Spleen (tissue), 11 donors: ENCODE data around the gene GUK1. TPM values are rescaled to one million over a fixed set of nuclear protein-coding genes. Genes with fewer than 3 reads are reported as not detected.
A peak's percentile ranks its signal among the peaks of the same experiment; 100 is the strongest.

Experiments used
- DNase-seq: peaks from one replicate; pipeline ENCODE4 v3.0.0-alpha.2; 2020
- H3K27ac ChIP-seq, 8 donors: fragments of 200-600 bp; sonication (generic) in 7 of 8; 1 replicate in 4 of 8; 2 replicates in 4 of 8; pipeline versions ENCODE4 v1.5.0 to v1.8.0; 2016 to 2021; ENCODE audit warnings: inconsistent platforms in 4 of 8, mild to moderate bottlenecking in 4 of 8, moderate library complexity in 1 of 8
- H3K27me3 ChIP-seq, 7 donors: fragments of 200-600 bp; sonication (generic) in 6 of 7; replicated peaks in 1 of 7; 1 replicate in 4 of 7; 2 replicates in 3 of 7; pipeline versions ENCODE4 v1.5.0 to v1.8.0; 2016 to 2021; ENCODE audit warnings: inconsistent platforms in 3 of 7, mild to moderate bottlenecking in 1 of 7
- H3K36me3 ChIP-seq, 6 donors: fragments of 200-600 bp; sonication (generic) in 5 of 6; 1 replicate in 4 of 6; 2 replicates in 2 of 6; pipeline versions ENCODE4 v1.5.0 to v1.8.0; 2016 to 2021; ENCODE audit warnings: inconsistent platforms in 2 of 6
- H3K4me1 ChIP-seq, 6 donors: fragments of 200-600 bp; sonication (generic) in 5 of 6; 1 replicate in 3 of 6; 2 replicates in 3 of 6; pipeline versions ENCODE4 v1.5.0 to v1.8.0; 2016 to 2021; ENCODE audit warnings: inconsistent platforms in 3 of 6
- H3K4me3 ChIP-seq, 8 donors: fragments of 200-600 bp; sonication (generic) in 7 of 8; 1 replicate in 4 of 8; 2 replicates in 4 of 8; pipeline versions ENCODE4 v1.5.0 to v1.8.0; 2016 to 2021; ENCODE audit warnings: inconsistent platforms in 4 of 8, mild to moderate bottlenecking in 4 of 8, moderate library complexity in 2 of 8
- H3K9me3 ChIP-seq, 8 donors: fragments of 200-600 bp; sonication (generic) in 7 of 8; 1 replicate in 4 of 8; 2 replicates in 4 of 8; pipeline versions ENCODE4 v1.5.0 to v1.8.0; 2016 to 2021; ENCODE audit warnings: inconsistent platforms in 4 of 8
- CTCF ChIP-seq, 11 experiments: fragments of 200-600 bp in 7 of 11; fragments of 450-650 bp in 4 of 11; sonication (generic) in 4 of 11; IDR thresholded peaks in 8 of 11; conservative IDR thresholded peaks in 3 of 11; 1 replicate in 7 of 11; 2 replicates in 4 of 11; pipeline versions ENCODE4 v1.4.0 to v1.8.0; 2016 to 2021; ENCODE audit warnings: antibody characterized with exemption in 11 of 11, inconsistent platforms in 4 of 11, mild to moderate bottlenecking in 1 of 11
- POLR2A ChIP-seq, 3 donors: fragments of 450-650 bp; IDR thresholded peaks; one replicate each; pipeline ENCODE4 v1.5.1; 2017; ENCODE audit warnings: antibody characterized with exemption in 3 of 3, mild to moderate bottlenecking in 1 of 3
- POLR2AphosphoS5 ChIP-seq, 3 donors: sonication (generic); formaldehyde crosslinking; IDR thresholded peaks; one replicate each; pipeline ENCODE4 v1.5.1; 2017; ENCODE audit warnings: antibody characterized with exemption in 3 of 3
- WGBS, 5 donors: extraction: QIAGEN DNeasy Blood & Tissue Kit in 3 of 5; methylation state at CpG; one replicate each; pipeline versions ENCODE4 v1.1.5 to v1.1.7; 2013 to 2018; 5-methylcytosine and 5-hydroxymethylcytosine counted together
- intact Hi-C: fragments of 100-400 bp; cut with DNase I; formaldehyde crosslinking; loops from one replicate; pipeline ENCODE4 v1.15.0; 2023; ENCODE audit warnings: low total_unique reads
- polyA plus RNA-seq, 3 donors: library from polyadenylated mRNA; stranded (reverse); fragments of 200-250 nt; gene quantifications; one replicate each; pipeline ENCODE4 v1.2.1, GENCODE V29; 2013
- total RNA-seq, 7 donors: library from RNA; depleted of rRNA in 3 of 7; stranded (reverse); fragments of >200 nt in 3 of 7; fragmentation: NEBNext Ultra II Directional in 4 of 7; extraction: Animal tissue kit (Norgen Biotek cat#: 25700) in 4 of 7; gene quantifications; one replicate each; pipeline versions ENCODE4 v1.1.0 to v1.2.1, GENCODE V29; 2016 to 2021
- donor health status: healthy with polysubstance abuse.
- donor health status: DM: no; HTN: no; CAD: no; lungs with moderate emphysema.
- donor health status: DM: no; HTN: no; CAD: no.
- donor health status: Bipolar disorder and iron deficiency.
- donor health status: healthy.
- donor health status: DM: no; HTN: no; CAD: no.
- donor health status: DM: yes; HTN: yes; CAD: no.

Gene GUK1
- total and polyA plus RNA-seq, 10 donors = 167 to 499 (median 199) TPM

DNA sequence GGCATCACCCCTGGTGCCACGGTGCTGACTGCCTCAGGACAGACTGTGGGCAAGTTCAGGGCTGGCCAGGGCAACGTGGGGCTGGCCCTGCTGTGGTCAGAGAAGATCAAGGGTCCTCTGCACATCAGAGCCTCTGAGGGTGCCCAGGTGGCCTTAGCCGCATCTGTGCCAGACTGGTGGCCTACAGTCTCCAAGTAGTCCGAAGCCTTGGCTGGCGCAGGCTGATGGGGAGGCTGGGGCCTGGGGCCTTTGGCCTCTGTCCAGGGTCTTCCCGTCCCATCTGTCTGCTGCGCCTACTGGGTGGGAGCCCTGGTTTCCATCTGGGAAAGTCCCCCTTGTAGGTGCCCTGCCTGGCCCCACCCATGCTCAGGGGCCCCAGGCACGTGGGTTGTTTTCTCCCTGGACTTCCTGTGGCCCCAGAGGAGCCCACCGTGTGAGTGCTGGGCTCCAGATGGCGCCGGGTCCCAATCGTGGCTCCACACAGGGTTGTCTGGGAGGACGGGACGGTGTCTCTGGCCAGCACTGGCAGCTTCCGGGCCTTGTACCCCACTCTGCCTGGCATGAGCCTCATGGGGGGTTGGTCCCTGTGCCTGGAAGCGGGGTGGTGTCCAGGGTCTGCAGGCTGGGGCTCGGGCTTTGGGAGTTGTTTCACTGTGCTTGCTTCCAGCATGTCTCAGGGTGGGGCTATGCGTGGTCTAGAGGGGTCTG, 35.4 kb downstream of the GUK1 start:
- peaks cover 5 to 26% (median 8%) of the 10 kb centered on the region in 6 donors for H3K36me3 ChIP-seq
- H3K9me3 ChIP-seq = peaks cover 0 to 4% (median 0%) of the 10 kb centered on the region in 8 donors
- peak overlapping the region in 2 of 8 donors; percentile 56 for H3K27ac ChIP-seq
- TF ChIP-seq CTCF (IDR thresholded peaks at IDR 0.05 in 8 of 11, conservative IDR thresholded peaks at IDR 0.05 in 3 of 11) (no peak), POLR2AphosphoS5 (IDR thresholded peaks at IDR 0.05) (no peak), POLR2A (IDR thresholded peaks at IDR 0.05) (no peak)
- H3K4me3 ChIP-seq = no peak overlapping the region
- intact Hi-C loops = no loop called here
- no peaks in the 10 kb centered on the region for H3K27me3 ChIP-seq
- WGBS, 5 donors = 85 to 91% (median 89%) methylated on average over 15 to 18 of the region's 18 CpGs
- DNase-seq = peak; percentile 74
- H3K4me1 ChIP-seq = peaks cover 0 to 49% (median 10%) of the 10 kb centered on the region in 6 donors

GRCh38 chr1:228176024-228176395, 35.9 kb downstream of the GUK1 start:
- H3K4me1 ChIP-seq = peaks cover 0 to 48% (median 10%) of the 10 kb centered on the region in 6 donors
- no peak for TF ChIP-seq CTCF (IDR thresholded peaks at IDR 0.05 in 8 of 11, conservative IDR thresholded peaks at IDR 0.05 in 3 of 11)
- no peak for TF ChIP-seq POLR2A (IDR thresholded peaks at IDR 0.05)
- TF ChIP-seq POLR2AphosphoS5 (IDR thresholded peaks at IDR 0.05) = no peak
- peaks cover 5 to 26% (median 8%) of the 10 kb centered on the region in 6 donors for H3K36me3 ChIP-seq
- no peaks in the 10 kb centered on the region for H3K27me3 ChIP-seq
- intact Hi-C loops = no loop called here
- 88 to 100% (median 92%) methylated on average over 3 to 4 of the region's 4 CpGs for WGBS, 5 donors
- H3K4me3 ChIP-seq = no peak overlapping the region
- peak overlapping the region in 4 of 8 donors; percentile 24 to 56 (median 50) for H3K27ac ChIP-seq
- peak; percentile 50 for DNase-seq
- H3K9me3 ChIP-seq = peaks cover 0 to 4% (median 0%) of the 10 kb centered on the region in 8 donors

GRCh38 chr1:228176461-228177182, 36.5 kb downstream of the GUK1 start:
- TF ChIP-seq CTCF (IDR thresholded peaks at IDR 0.05 in 8 of 11, conservative IDR thresholded peaks at IDR 0.05 in 3 of 11) = no peak
- peak; percentile 28 to 66 (median 63) for TF ChIP-seq POLR2AphosphoS5 (IDR thresholded peaks at IDR 0.05)
- Histone ChIP-seq H3K27me3 (no peaks in the 10 kb centered on the region), H3K36me3 (peaks cover 5 to 26% (median 8%) of the 10 kb centered on the region in 6 donors), H3K9me3 (peaks cover 0 to 4% (median 0%) of the 10 kb centered on the region in 8 donors), H3K27ac (peak overlapping the region in 4 of 8 donors; percentile 24 to 56 (median 50)), H3K4me3 (no peak overlapping the region), H3K4me1 (peaks cover 0 to 44% (median 9%) of the 10 kb centered on the region in 6 donors)
- DNase-seq = peak; percentile 78
- 71 to 84% (median 80%) methylated on average over 13 to 19 of the region's 19 CpGs for WGBS, 5 donors
- intact Hi-C loops = no loop called here

GRCh38 chr1:228177183-228177475, 37.0 kb downstream of the GUK1 start:
- peaks cover 5 to 26% (median 8%) of the 10 kb centered on the region in 6 donors for H3K36me3 ChIP-seq
- H3K27ac ChIP-seq = peak overlapping the region in 2 of 8 donors; percentile 43 to 56
- WGBS, 5 donors = 74 to 86% (median 80%) methylated on average over 3 to 5 of the region's 5 CpGs
- intact Hi-C loops = no loop called here
- TF ChIP-seq POLR2A (IDR thresholded peaks at IDR 0.05) (no peak), CTCF (IDR thresholded peaks at IDR 0.05 in 8 of 11, conservative IDR thresholded peaks at IDR 0.05 in 3 of 11) (no peak), POLR2AphosphoS5 (IDR thresholded peaks at IDR 0.05) (no peak)
- no peak for DNase-seq
- H3K9me3 ChIP-seq = peaks cover 0 to 4% (median 0%) of the 10 kb centered on the region in 8 donors
- no peak overlapping the region for H3K4me3 ChIP-seq
- H3K27me3 ChIP-seq = no peaks in the 10 kb centered on the region
- H3K4me1 ChIP-seq = peaks cover 0 to 41% (median 7%) of the 10 kb centered on the region in 6 donors
